ENCODE measurements around the gene ETV6.

Gene ETV6

DNA sequence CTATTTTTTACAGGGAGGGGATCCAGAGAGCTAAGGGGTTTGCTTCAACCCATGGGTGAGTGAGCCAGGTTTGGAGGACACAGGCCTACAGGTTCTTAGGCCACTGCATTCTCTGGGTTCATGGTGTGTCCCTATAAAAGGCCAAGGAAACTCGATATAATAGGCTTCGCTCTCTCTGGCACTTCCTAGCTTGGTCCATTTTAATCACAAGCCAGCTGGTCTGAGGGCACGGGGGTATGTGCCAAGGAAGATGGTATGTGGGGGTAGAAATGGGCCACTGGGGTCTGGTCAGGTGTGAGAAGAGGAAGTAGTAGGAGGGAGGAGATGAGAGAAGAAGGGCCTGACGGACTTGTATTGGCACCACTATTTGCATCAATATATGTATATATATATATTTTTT is 4.9 kb downstream of the ETV6 start:
- H3K27ac ChIP-seq, result no peak overlapping the region
- TF ChIP-seq, protein P1, sequence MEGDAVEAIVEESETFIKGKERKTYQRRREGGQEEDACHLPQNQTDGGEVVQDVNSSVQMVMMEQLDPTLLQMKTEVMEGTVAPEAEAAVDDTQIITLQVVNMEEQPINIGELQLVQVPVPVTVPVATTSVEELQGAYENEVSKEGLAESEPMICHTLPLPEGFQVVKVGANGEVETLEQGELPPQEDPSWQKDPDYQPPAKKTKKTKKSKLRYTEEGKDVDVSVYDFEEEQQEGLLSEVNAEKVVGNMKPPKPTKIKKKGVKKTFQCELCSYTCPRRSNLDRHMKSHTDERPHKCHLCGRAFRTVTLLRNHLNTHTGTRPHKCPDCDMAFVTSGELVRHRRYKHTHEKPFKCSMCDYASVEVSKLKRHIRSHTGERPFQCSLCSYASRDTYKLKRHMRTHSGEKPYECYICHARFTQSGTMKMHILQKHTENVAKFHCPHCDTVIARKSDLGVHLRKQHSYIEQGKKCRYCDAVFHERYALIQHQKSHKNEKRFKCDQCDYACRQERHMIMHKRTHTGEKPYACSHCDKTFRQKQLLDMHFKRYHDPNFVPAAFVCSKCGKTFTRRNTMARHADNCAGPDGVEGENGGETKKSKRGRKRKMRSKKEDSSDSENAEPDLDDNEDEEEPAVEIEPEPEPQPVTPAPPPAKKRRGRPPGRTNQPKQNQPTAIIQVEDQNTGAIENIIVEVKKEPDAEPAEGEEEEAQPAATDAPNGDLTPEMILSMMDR (conservative IDR thresholded peaks at IDR 0.05), result no peak

DNA sequence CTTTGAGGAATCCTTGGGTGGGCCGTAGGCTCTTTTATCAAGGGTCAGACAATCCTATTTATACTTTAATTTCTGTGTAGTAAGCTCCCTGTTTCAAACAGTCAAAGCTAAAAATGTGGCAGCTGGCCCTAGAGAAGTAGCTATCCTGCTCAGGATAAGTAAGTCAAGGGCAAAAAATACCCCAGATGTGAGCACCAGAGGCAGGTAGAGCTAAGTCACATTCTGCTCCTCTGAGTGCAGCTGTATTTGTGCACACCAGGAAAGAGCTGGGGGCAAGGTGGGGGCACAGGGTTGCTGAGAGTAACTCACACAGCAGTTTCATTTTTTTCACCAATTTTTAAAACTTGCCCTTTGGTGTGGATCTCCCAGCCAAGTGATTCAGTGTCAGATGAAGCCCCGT is 5.3 kb downstream of the ETV6 start:
- no peak overlapping the region for H3K27ac ChIP-seq

DNA sequence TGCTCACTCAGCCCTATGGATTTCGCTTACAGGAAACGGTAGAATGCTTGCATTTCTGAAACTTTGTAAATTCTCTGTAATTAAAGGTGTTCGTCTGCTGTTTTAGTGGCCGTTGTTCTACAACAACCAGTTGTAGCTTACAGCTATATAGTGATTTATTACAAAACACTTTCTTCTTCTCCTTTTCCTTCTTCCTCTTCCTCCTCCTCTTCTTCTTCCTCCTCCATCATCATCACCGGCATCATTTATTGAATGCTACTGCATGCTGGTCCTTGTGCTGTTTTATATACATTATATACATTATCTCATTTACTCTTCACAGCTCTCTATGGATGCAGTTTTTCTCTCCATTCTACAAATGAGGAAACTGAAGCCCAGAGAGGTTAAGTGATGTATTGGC is 6.4 kb downstream of the ETV6 start:
- TF ChIP-seq, protein P1 (conservative IDR thresholded peaks at IDR 0.05), result no peak
- no peak overlapping the region for H3K27ac ChIP-seq

More for the DNA sequence above, 5.3 kb downstream of the ETV6 start:
- TF ChIP-seq, protein P1 (conservative IDR thresholded peaks at IDR 0.05), result no peak

GRCh38 chr12:11656550-11656949 is 7.1 kb downstream of the ETV6 start:
- TF ChIP-seq, protein P1 (conservative IDR thresholded peaks at IDR 0.05), result no peak
- H3K27ac ChIP-seq, result no peak overlapping the region

GRCh38 chr12:11657511-11657910 is 8.0 kb downstream of the ETV6 start:
- TF ChIP-seq, protein P1 (conservative IDR thresholded peaks at IDR 0.05), result no peak
- H3K27ac ChIP-seq, result no peak overlapping the region

DNA sequence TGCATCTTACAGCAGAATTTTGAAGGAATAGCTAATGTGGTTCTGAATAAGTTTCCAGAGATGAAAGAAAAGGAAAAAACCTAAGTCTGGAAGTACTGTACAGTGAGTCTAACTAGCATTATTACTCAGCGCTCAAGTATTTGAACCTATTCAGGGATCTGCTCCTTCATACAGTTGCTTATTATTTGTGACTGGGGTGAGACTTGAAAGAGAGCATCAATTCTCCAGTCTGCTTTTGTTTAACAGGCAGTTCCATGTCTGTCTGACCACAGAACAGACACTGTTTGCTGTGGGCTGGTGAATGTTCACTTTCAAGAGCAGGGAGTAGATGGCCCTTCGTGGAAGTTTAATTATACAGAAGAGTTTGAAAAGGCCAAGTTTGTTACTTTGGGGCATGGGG is 9.3 kb downstream of the ETV6 start:
- TF ChIP-seq, protein P1 (conservative IDR thresholded peaks at IDR 0.05), result no peak
- H3K27ac ChIP-seq, result no peak overlapping the region

DNA sequence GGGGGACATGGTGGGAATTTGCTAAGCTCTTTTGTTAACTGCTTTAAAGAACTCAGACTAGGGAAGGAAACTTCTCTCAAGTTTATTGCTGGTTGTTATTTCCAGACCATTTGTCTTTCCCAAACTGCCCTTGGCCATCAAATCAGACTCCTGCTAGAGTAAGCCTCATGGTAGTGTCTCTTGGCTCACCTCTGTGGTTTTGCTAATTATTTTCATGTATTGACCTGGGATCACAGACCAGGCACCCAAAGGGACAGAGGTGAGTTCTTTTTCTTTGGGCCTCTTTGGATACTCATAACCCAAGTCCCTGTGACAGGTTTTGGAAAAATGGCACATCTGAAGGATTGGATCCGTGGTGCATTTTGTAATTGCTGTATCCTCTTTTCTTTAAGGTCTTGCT is 11.2 kb downstream of the ETV6 start:
- TF ChIP-seq, protein P1 (conservative IDR thresholded peaks at IDR 0.05), result no peak
- no peak overlapping the region for H3K27ac ChIP-seq
